ENCODE results near the gene UGT1A1. TPM values are rescaled to one million over a fixed set of nuclear protein-coding genes. Genes with fewer than 3 reads are reported as not detected.

Gene UGT1A1
- total RNA-seq, 2 donors from 2014 or later = 1.2 to 1.9 TPM

DNA sequence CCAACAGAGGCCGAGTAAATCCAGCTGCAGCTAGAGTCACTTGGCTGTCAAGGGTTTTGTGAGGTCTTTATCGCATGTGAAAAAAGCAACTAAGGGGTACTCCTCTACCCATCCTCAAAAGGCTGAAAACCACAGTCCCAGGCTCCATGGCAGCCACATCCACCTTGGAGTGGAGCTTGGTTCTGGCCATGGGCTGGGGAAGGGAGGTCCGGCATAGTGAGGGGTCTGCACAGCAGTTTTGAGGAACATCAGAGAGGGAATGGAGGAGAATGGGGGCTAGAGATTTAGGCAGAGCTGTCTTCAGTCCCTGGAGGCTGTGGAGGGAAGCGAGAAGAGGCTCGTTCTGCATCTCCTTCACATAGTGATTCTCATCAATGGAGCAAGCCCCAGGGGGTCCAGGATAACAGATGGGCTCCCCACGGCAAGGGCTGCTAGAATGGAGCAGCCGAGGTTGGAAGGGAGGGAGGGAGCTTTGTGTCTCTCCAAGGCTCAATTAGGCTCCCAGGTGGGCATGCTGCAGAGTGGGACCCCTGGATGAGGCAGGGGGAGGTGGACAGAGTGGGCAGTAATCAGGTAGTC, 39.1 kb downstream of the UGT1A1 start:
- TF ChIP-seq CTCF (IDR thresholded peaks at IDR 0.05) = no peak
- intact Hi-C loops (cut with DNase I) = no loop called here
- no peak for DNase-seq
- Histone ChIP-seq H3K4me1 (no peaks in the 10 kb centered on the region), H3K4me3 (no peak overlapping the region), H3K27ac (no peak overlapping the region), H3K9me3 (no peaks in the 10 kb centered on the region), H3K9ac (ENCODE audit: low read depth in 2 of 2, low read length in 2 of 2) (no peak overlapping the region), H3K27me3 (no peaks in the 10 kb centered on the region), H3K36me3 (no peaks in the 10 kb centered on the region)

DNA sequence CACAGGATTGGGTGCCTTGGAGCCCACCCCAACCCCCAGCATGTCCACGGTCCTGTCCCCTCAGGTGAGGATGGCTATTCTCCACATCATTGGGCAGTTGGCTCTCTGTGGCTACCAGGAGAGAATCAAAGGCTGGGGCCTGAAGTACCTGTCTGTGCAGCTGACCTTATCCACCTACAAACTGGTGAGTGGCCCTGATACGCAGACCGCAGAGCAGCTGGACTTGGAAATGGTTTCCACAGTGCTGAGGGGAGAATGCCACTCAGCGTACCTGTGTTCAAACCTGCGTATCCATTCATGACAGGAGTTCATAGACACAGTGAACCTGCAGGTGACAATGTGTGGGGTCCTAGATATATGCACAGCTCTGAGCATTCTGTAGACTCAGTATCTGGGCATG, 39.6 kb downstream of the UGT1A1 start:
- Histone ChIP-seq H3K4me3 (no peak overlapping the region), H3K27me3 (no peaks in the 10 kb centered on the region), H3K9ac (ENCODE audit: low read depth in 2 of 2, low read length in 2 of 2) (no peak overlapping the region), H3K36me3 (no peaks in the 10 kb centered on the region), H3K4me1 (no peaks in the 10 kb centered on the region), H3K27ac (no peak overlapping the region), H3K9me3 (no peaks in the 10 kb centered on the region)
- TF ChIP-seq CTCF (IDR thresholded peaks at IDR 0.05) = no peak
- intact Hi-C loops (cut with DNase I) = no loop called here
- no peak for DNase-seq

GRCh38 chr2:233800208-233800607, 40.1 kb downstream of the UGT1A1 start:
- no peak for DNase-seq
- no peaks in the 10 kb centered on the region for H3K9me3 ChIP-seq
- intact Hi-C loops (cut with DNase I) = no loop called here
- TF ChIP-seq CTCF (IDR thresholded peaks at IDR 0.05) = no peak
- no peak overlapping the region for H3K4me3 ChIP-seq
- H3K4me1 ChIP-seq = no peaks in the 10 kb centered on the region
- H3K36me3 ChIP-seq = no peaks in the 10 kb centered on the region
- H3K27ac ChIP-seq = no peak overlapping the region
- no peaks in the 10 kb centered on the region for H3K27me3 ChIP-seq
- H3K9ac ChIP-seq (ENCODE audit: low read depth in 2 of 2, low read length in 2 of 2) = no peak overlapping the region

DNA sequence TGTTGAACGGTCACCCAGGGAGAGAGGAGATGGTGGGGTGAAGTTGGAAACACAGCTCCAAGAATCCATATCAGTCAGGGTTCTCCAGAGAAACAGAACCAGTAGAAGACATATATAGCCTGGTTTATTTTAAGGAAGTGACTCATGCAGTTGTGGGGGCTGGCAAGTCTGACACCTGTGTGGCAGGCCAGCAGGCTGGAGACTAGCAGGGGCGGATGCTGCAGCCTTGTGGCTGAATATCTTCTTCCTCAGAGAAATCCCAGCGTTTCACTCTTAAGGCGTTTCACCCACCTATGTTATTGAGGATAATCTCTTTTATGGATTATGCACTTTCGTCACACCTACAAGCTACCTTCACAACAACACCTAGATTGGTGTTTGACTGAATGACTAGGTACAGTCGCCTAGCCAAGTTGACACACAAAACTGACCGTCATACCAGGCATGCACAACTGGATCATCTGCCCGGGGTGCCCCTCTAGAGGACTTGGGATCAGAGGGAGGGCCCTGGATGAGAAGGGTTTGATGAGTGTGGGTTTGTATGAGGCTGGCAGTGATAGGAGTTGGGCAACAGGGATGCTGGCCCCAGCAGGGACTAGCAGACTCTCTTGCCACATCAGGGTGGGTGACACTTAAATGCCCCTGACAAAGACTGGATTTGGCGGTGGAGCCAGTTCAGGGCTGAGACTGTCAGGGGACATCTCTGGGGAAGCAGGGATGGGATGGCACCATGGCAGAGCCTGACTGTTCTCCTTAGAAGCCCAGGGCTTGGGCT, 41.5 kb downstream of the UGT1A1 start:
- TF ChIP-seq CTCF (IDR thresholded peaks at IDR 0.05) = no peak
- no peaks in the 10 kb centered on the region for H3K36me3 ChIP-seq
- no peak overlapping the region for H3K4me3 ChIP-seq
- intact Hi-C loops (cut with DNase I) = no loop called here
- no peak for DNase-seq
- no peaks in the 10 kb centered on the region for H3K4me1 ChIP-seq
- no peaks in the 10 kb centered on the region for H3K9me3 ChIP-seq
- no peak overlapping the region for H3K27ac ChIP-seq
- H3K9ac ChIP-seq (ENCODE audit: low read depth in 2 of 2, low read length in 2 of 2) = no peak overlapping the region
- no peaks in the 10 kb centered on the region for H3K27me3 ChIP-seq

DNA sequence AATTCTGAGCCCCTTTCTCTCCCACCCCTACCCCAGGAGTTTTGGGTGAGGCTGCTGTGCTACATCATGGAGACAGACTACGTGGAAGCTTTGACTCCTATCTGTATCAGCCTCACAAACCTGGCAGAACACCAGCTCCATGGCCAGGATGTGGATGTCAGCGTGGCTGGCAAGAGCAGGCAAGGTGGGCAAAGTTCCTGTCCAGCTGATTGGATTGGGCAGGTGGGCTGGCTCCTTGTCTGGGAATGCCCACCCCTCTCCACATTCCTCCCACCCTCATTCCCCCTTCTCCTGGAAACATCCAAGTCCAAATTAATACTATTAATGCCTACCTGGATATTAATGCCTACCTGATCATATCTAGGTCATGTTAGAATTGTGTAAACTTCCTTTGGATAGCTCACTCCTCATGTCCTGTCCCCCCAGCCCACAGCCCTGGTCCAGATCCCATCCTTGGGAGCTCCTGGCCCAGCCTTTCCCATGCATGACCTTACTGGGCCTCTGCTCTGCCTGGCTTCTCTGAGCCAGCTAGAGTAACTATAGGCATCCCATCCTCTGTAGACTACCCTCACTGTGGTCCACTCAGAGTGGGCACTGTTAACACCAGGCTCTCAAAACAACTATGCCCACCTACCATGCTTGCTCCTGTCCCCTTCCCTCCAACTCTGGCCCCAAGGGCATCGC, 42.2 kb downstream of the UGT1A1 start:
- DNase-seq = peak; percentile 12
- intact Hi-C loops (cut with DNase I) = no loop called here
- no peak for TF ChIP-seq CTCF (IDR thresholded peaks at IDR 0.05)
- Histone ChIP-seq H3K9ac (ENCODE audit: low read depth in 2 of 2, low read length in 2 of 2) (no peak overlapping the region), H3K4me3 (no peak overlapping the region), H3K36me3 (no peaks in the 10 kb centered on the region), H3K27ac (no peak overlapping the region), H3K27me3 (no peaks in the 10 kb centered on the region), H3K4me1 (no peaks in the 10 kb centered on the region), H3K9me3 (no peaks in the 10 kb centered on the region)

Measured in colonic mucosa (tissue), 4 donors.